WTC11 (cell line): ENCODE measurements around the gene TTLL9. TPM values are rescaled to one million over a fixed set of nuclear protein-coding genes. Genes with fewer than 3 reads are reported as not detected.

Experiments used
- CREB1 ChIP-seq: sonication (generic); formaldehyde crosslinking; IDR thresholded peaks from 2 replicates; pipeline ENCODE4 v1.8.0; 2023; ENCODE audit warnings: mild to moderate bottlenecking, missing genetic modification reagents
- CREM ChIP-seq: sonication (generic); formaldehyde crosslinking; IDR thresholded peaks from 2 replicates; pipeline ENCODE4 v1.8.1; 2022; ENCODE audit warnings: mild to moderate bottlenecking, missing genetic modification reagents, moderate library complexity
- ELF4 ChIP-seq: sonication (generic); formaldehyde crosslinking; IDR thresholded peaks from 2 replicates; pipeline ENCODE4 v1.8.1; 2022; ENCODE audit warnings: low read depth, mild to moderate bottlenecking, moderate library complexity, missing genetic modification reagents
- ESRRA ChIP-seq: sonication (generic); formaldehyde crosslinking; IDR thresholded peaks from 2 replicates; pipeline ENCODE4 v1.8.1; 2022; ENCODE audit warnings: mild to moderate bottlenecking, missing genetic modification reagents, borderline replicate concordance
- ETV6 ChIP-seq: sonication (generic); formaldehyde crosslinking; IDR thresholded peaks from 2 replicates; pipeline ENCODE4 v1.8.1; 2022; ENCODE audit warnings: mild to moderate bottlenecking, missing genetic modification reagents
- FOXK1 ChIP-seq: sonication (generic); formaldehyde crosslinking; IDR thresholded peaks from 2 replicates; pipeline ENCODE4 v1.8.0; 2022; ENCODE audit warnings: mild to moderate bottlenecking, moderate library complexity, missing genetic modification reagents
- GTF2I ChIP-seq: fragments of 250-450 bp; sonication (Bioruptor Pico); conservative IDR thresholded peaks from 2 replicates; pipeline ENCODE4 v1.4.0; 2021; ENCODE audit warnings: mild to moderate bottlenecking
- JAZF1 ChIP-seq: fragments of 250-450 bp; sonication (Bioruptor Pico); IDR thresholded peaks from 2 replicates; pipeline ENCODE4 v1.9.0; 2021; ENCODE audit warnings: moderate library complexity, mild to moderate bottlenecking, inconsistent platforms
- JUN ChIP-seq: sonication (generic); formaldehyde crosslinking; IDR thresholded peaks from 2 replicates; pipeline ENCODE4 v1.8.0; 2023; ENCODE audit warnings: mild to moderate bottlenecking, missing genetic modification reagents
- KAT7 ChIP-seq: sonication (generic); formaldehyde crosslinking; IDR thresholded peaks from 2 replicates; pipeline ENCODE4 v1.8.1; 2023; ENCODE audit warnings: missing genetic modification reagents, mild to moderate bottlenecking, borderline replicate concordance
- MYBL2 ChIP-seq: sonication (generic); formaldehyde crosslinking; IDR thresholded peaks from 2 replicates; pipeline ENCODE4 v1.8.1; 2023; ENCODE audit warnings: mild to moderate bottlenecking, moderate library complexity, missing genetic modification reagents
- NFE2L1 ChIP-seq: sonication (generic); formaldehyde crosslinking; IDR thresholded peaks from 2 replicates; pipeline ENCODE4 v1.8.1; 2023; ENCODE audit warnings: missing genetic modification reagents
- NFYB ChIP-seq: sonication (generic); formaldehyde crosslinking; conservative IDR thresholded peaks from 2 replicates; pipeline ENCODE4 v1.8.0; 2022; ENCODE audit warnings: low read depth, missing genetic modification reagents
- RELA ChIP-seq: sonication (generic); formaldehyde crosslinking; IDR thresholded peaks from 2 replicates; pipeline ENCODE4 v1.8.1; 2022; ENCODE audit warnings: missing genetic modification reagents, mild to moderate bottlenecking, borderline replicate concordance
- SMAD4 ChIP-seq: sonication (generic); formaldehyde crosslinking; IDR thresholded peaks from 2 replicates; pipeline ENCODE4 v1.8.0; 2022; ENCODE audit warnings: mild to moderate bottlenecking, missing genetic modification reagents
- TEAD1 ChIP-seq: sonication (generic); formaldehyde crosslinking; IDR thresholded peaks from 2 replicates; pipeline ENCODE4 v1.8.0; 2022; ENCODE audit warnings: mild to moderate bottlenecking, missing genetic modification reagents
- TEAD4 ChIP-seq: sonication (generic); formaldehyde crosslinking; IDR thresholded peaks from 2 replicates; pipeline ENCODE4 v1.8.0; 2022; ENCODE audit warnings: mild to moderate bottlenecking, missing genetic modification reagents
- total RNA-seq: library from RNA; stranded (reverse); gene quantifications from 3 replicates; pipeline ENCODE4 v1.2.3, GENCODE V29; 2021
- TF ChIP-seq, protein P1 (sequence below): sonication (generic); formaldehyde crosslinking; IDR thresholded peaks from 2 replicates; pipeline ENCODE4 v1.8.0; 2023; ENCODE audit warnings: missing genetic modification reagents, mild to moderate bottlenecking, borderline replicate concordance
- TF ChIP-seq, protein P2 (sequence below): sonication (generic); formaldehyde crosslinking; IDR thresholded peaks from 2 replicates; pipeline ENCODE4 v1.8.0; 2022; ENCODE audit warnings: mild to moderate bottlenecking, missing genetic modification reagents
- TF ChIP-seq, protein P3 (sequence below): fragments of 250-450 bp; sonication (Bioruptor Pico); IDR thresholded peaks from 2 replicates; pipeline ENCODE4 v1.9.0; 2021; ENCODE audit warnings: moderate library complexity, mild to moderate bottlenecking, inconsistent platforms, borderline replicate concordance
- TF ChIP-seq, protein P4 (sequence below): fragments of 250-450 bp; sonication (Bioruptor Pico); IDR thresholded peaks from 2 replicates; pipeline ENCODE4 v2.1.2; 2022; ENCODE audit warnings: mild to moderate bottlenecking, moderate library complexity
- TF ChIP-seq, protein P5 (sequence below): fragments of 250-450 bp; sonication (Bioruptor Pico); IDR thresholded peaks from 2 replicates; pipeline ENCODE4 v1.9.0; 2021; ENCODE audit warnings: mild to moderate bottlenecking
- TF ChIP-seq, protein P6 (sequence below): sonication (generic); formaldehyde crosslinking; conservative IDR thresholded peaks from 2 replicates; pipeline ENCODE4 v1.8.1; 2022; ENCODE audit warnings: mild to moderate bottlenecking, missing genetic modification reagents
- TF ChIP-seq, protein P7 (sequence below): sonication (generic); formaldehyde crosslinking; IDR thresholded peaks from 2 replicates; pipeline ENCODE4 v1.8.1; 2022; ENCODE audit warnings: low read depth, missing genetic modification reagents, borderline replicate concordance

The TTLL9 gene
- total RNA-seq, 1 experiment from 2014 or later = not detected

DNA sequence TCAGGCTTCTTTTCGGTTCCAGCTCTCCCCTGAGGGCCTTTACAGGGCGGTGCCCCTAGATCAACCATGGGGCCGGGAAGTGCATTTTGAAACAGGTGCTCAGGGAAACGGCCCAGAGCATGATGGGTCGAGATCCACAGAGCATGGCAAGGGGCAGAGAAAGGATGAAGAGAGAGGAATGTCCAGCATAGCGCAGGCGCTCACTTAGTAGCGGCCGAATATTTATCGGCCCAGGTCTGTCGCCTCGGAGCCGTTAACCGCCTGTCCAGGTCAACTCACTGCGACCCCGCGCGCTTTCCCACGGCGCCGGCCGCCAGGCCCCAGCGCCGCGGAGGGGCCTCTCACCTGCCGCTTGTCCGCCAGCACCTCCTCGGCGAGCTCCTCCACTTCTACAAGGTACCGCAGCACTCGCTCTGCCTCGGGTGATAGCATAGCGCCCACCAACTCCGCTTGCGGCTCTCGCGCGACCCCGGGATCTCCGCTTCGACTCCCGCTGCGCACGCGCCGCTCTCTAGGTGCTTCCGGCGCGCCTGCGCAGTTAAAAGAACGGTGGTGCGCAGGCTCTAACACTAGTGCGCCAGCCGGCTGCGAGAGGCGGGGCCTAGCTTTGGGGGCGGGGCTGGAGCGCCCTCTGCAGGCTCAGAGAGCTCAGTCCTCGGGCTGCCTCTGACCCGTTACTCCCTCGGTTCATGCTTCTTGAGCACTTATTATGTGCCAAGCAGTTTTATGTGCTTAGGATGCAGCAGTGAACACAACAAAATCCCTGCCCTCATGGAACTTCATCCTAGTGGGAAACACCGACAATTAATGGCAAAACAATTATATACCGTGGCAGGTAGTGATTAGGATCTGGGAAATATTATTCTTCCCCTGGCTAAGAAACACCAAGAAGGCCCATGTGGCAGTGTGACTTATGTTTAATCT lies 81.4 kb downstream of the TTLL9 start, which contains the start of gene PDRG1 (continued):
- TF ChIP-seq, protein P1, sequence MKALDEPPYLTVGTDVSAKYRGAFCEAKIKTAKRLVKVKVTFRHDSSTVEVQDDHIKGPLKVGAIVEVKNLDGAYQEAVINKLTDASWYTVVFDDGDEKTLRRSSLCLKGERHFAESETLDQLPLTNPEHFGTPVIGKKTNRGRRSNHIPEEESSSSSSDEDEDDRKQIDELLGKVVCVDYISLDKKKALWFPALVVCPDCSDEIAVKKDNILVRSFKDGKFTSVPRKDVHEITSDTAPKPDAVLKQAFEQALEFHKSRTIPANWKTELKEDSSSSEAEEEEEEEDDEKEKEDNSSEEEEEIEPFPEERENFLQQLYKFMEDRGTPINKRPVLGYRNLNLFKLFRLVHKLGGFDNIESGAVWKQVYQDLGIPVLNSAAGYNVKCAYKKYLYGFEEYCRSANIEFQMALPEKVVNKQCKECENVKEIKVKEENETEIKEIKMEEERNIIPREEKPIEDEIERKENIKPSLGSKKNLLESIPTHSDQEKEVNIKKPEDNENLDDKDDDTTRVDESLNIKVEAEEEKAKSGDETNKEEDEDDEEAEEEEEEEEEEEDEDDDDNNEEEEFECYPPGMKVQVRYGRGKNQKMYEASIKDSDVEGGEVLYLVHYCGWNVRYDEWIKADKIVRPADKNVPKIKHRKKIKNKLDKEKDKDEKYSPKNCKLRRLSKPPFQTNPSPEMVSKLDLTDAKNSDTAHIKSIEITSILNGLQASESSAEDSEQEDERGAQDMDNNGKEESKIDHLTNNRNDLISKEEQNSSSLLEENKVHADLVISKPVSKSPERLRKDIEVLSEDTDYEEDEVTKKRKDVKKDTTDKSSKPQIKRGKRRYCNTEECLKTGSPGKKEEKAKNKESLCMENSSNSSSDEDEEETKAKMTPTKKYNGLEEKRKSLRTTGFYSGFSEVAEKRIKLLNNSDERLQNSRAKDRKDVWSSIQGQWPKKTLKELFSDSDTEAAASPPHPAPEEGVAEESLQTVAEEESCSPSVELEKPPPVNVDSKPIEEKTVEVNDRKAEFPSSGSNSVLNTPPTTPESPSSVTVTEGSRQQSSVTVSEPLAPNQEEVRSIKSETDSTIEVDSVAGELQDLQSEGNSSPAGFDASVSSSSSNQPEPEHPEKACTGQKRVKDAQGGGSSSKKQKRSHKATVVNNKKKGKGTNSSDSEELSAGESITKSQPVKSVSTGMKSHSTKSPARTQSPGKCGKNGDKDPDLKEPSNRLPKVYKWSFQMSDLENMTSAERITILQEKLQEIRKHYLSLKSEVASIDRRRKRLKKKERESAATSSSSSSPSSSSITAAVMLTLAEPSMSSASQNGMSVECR (CRISPR knock-in tag) = peak; percentile 7; the same call in 1 of the 2 replicates
- TF ChIP-seq ELF4 (CRISPR knock-in tag) (no peak), TEAD1 (CRISPR knock-in tag) (peak; percentile 19), SMAD4 (CRISPR knock-in tag) (no peak), ESRRA (CRISPR knock-in tag) (no peak), GTF2I (CRISPR knock-in tag) (peak; percentile 83; the same call in 1 of the 2 replicates), JUN (no peak), NFYB (CRISPR knock-in tag) (no peak), NFE2L1 (CRISPR knock-in tag) (no peak), FOXK1 (CRISPR knock-in tag) (no peak), JAZF1 (CRISPR knock-in tag) (no peak), ETV6 (CRISPR knock-in tag) (no peak; the same call in 1 of the 2 replicates), TEAD4 (CRISPR knock-in tag) (no peak), CREB1 (no peak), CREM (CRISPR knock-in tag) (no peak), MYBL2 (CRISPR knock-in tag) (peak; percentile 59; the same call in 1 of the 2 replicates), KAT7 (CRISPR knock-in tag) (no peak), RELA (no peak)
- TF ChIP-seq, protein P2, sequence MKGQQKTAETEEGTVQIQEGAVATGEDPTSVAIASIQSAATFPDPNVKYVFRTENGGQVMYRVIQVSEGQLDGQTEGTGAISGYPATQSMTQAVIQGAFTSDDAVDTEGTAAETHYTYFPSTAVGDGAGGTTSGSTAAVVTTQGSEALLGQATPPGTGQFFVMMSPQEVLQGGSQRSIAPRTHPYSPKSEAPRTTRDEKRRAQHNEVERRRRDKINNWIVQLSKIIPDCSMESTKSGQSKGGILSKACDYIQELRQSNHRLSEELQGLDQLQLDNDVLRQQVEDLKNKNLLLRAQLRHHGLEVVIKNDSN = no peak
- TF ChIP-seq, protein P3, sequence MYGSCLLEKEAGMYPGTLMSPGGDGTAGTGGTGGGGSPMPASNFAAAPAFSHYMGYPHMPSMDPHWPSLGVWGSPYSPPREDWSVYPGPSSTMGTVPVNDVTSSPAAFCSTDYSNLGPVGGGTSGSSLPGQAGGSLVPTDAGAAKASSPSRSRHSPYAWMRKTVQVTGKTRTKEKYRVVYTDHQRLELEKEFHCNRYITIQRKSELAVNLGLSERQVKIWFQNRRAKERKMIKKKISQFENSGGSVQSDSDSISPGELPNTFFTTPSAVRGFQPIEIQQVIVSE (CRISPR knock-in tag) = no peak
- TF ChIP-seq, protein P4, sequence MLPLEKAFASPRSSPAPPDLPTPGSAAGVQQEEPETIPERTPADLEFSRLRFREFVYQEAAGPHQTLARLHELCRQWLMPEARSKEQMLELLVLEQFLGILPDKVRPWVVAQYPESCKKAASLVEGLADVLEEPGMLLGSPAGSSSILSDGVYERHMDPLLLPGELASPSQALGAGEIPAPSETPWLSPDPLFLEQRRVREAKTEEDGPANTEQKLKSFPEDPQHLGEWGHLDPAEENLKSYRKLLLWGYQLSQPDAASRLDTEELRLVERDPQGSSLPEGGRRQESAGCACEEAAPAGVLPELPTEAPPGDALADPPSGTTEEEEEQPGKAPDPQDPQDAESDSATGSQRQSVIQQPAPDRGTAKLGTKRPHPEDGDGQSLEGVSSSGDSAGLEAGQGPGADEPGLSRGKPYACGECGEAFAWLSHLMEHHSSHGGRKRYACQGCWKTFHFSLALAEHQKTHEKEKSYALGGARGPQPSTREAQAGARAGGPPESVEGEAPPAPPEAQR (CRISPR knock-in tag) = no peak
- TF ChIP-seq, protein P5, sequence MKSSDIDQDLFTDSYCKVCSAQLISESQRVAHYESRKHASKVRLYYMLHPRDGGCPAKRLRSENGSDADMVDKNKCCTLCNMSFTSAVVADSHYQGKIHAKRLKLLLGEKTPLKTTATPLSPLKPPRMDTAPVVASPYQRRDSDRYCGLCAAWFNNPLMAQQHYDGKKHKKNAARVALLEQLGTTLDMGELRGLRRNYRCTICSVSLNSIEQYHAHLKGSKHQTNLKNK = no peak
- TF ChIP-seq, protein P6, sequence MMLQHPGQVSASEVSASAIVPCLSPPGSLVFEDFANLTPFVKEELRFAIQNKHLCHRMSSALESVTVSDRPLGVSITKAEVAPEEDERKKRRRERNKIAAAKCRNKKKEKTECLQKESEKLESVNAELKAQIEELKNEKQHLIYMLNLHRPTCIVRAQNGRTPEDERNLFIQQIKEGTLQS (CRISPR knock-in tag) = no peak
- TF ChIP-seq, protein P7, sequence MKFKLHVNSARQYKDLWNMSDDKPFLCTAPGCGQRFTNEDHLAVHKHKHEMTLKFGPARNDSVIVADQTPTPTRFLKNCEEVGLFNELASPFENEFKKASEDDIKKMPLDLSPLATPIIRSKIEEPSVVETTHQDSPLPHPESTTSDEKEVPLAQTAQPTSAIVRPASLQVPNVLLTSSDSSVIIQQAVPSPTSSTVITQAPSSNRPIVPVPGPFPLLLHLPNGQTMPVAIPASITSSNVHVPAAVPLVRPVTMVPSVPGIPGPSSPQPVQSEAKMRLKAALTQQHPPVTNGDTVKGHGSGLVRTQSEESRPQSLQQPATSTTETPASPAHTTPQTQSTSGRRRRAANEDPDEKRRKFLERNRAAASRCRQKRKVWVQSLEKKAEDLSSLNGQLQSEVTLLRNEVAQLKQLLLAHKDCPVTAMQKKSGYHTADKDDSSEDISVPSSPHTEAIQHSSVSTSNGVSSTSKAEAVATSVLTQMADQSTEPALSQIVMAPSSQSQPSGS (CRISPR knock-in tag) = no peak
